Breast epithelium (tissue), 3 donors: ENCODE results near the gene NSRP1.

Experiments used
- POLR2A ChIP-seq: fragments of 450-650 bp; IDR thresholded peaks from one replicate; pipeline ENCODE4 v1.6.1; 2016; ENCODE audit warnings: antibody characterized with exemption, mild to moderate bottlenecking, moderate library complexity
- POLR2AphosphoS5 ChIP-seq, 3 donors: sonication (generic); formaldehyde crosslinking; IDR thresholded peaks; one replicate each; pipeline ENCODE4 v1.6.1; 2017; ENCODE audit warnings: antibody characterized with exemption in 3 of 3
- TF ChIP-seq, protein P1 (sequence below), 3 donors: fragments of 450-650 bp; IDR thresholded peaks; one replicate each; pipeline ENCODE4 v1.5.1; 2016 to 2017; ENCODE audit warnings: antibody characterized with exemption in 3 of 3, mild to moderate bottlenecking in 3 of 3, moderate library complexity in 3 of 3

DNA sequence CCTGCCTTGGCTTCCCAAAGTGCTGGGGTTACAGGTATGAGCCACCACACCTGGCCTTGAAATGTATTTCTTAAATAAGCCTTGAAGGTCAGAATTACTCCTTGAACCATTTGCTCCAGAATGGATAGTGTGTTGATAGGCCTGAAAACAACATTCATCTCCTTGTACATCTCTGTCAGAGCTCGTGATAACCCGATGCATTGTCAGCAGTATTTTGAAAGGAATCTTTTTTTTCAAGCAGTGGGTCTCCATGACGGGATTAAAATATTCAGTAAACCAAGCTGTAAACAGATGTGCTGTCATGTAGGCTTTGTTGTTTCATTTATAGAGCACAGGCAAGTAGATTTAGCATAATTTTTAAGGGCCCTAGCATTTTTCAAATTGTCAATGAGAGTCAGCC lies 16.6 kb downstream of the NSRP1 start:
- TF ChIP-seq POLR2AphosphoS5 (IDR thresholded peaks at IDR 0.05) (no peak), POLR2A (no peak)
- TF ChIP-seq, protein P1, sequence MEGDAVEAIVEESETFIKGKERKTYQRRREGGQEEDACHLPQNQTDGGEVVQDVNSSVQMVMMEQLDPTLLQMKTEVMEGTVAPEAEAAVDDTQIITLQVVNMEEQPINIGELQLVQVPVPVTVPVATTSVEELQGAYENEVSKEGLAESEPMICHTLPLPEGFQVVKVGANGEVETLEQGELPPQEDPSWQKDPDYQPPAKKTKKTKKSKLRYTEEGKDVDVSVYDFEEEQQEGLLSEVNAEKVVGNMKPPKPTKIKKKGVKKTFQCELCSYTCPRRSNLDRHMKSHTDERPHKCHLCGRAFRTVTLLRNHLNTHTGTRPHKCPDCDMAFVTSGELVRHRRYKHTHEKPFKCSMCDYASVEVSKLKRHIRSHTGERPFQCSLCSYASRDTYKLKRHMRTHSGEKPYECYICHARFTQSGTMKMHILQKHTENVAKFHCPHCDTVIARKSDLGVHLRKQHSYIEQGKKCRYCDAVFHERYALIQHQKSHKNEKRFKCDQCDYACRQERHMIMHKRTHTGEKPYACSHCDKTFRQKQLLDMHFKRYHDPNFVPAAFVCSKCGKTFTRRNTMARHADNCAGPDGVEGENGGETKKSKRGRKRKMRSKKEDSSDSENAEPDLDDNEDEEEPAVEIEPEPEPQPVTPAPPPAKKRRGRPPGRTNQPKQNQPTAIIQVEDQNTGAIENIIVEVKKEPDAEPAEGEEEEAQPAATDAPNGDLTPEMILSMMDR (IDR thresholded peaks at IDR 0.05): no peak
